Measurements from ENCODE around the gene CFAP97D2.
"Not testable (repeated sequence)": the region's sequence is repeated elsewhere in the genome, so short reads cannot be mapped to it uniquely, and the experiment has no call there.

CFAP97D2 gene

GRCh38 chr13:114179087-114179658, at the start of gene CFAP97D2:
Gene CFAP97D2, plus strand, starts transcription at chr13:114179257. Its CDS starts 74 bp downstream, at chr13:114179331.
- no peak for FAIRE-seq

GRCh38 chr13:114129649-114130062, 49.4 kb upstream of the CFAP97D2 start:
- FAIRE-seq: no peak

GRCh38 chr13:114130131-114130836, 48.8 kb upstream of the CFAP97D2 start:
- no peak for FAIRE-seq

GRCh38 chr13:114130837-114131582, 48.0 kb upstream of the CFAP97D2 start:
- FAIRE-seq: no peak

- no peak for FAIRE-seq
These were observed 47.3 kb upstream of the CFAP97D2 start for GRCh38 chr13:114131583-114132418.

GRCh38 chr13:114132419-114133121, 46.5 kb upstream of the CFAP97D2 start, which contains the start of gene RASA3:
Gene RASA3, minus strand, starts transcription at chr13:114132623. Its CDS starts 134 bp downstream, at chr13:114132489.
- FAIRE-seq: no peak

- not testable (repeated sequence) for FAIRE-seq
These were observed 45.9 kb upstream of the CFAP97D2 start for GRCh38 chr13:114133126-114133525.

- FAIRE-seq: not testable (repeated sequence)
These were observed 45.5 kb upstream of the CFAP97D2 start for GRCh38 chr13:114133552-114133951.

GRCh38 chr13:114134111-114134943, 44.7 kb upstream of the CFAP97D2 start:
- FAIRE-seq: no peak

- no peak for FAIRE-seq
These were observed 44.0 kb upstream of the CFAP97D2 start for GRCh38 chr13:114134944-114135610.

GRCh38 chr13:114135731-114136171, 43.3 kb upstream of the CFAP97D2 start:
- FAIRE-seq: no peak

- no peak for FAIRE-seq
These were observed 42.5 kb upstream of the CFAP97D2 start for GRCh38 chr13:114136576-114136975.

- no peak for FAIRE-seq
These were observed 38.7 kb upstream of the CFAP97D2 start for GRCh38 chr13:114140131-114140905.

- FAIRE-seq: no peak
These were observed 38.2 kb upstream of the CFAP97D2 start for GRCh38 chr13:114140906-114141250.

- no peak for FAIRE-seq
These were observed 37.6 kb upstream of the CFAP97D2 start for GRCh38 chr13:114141261-114141996.

- FAIRE-seq: no peak
These were observed 36.9 kb upstream of the CFAP97D2 start for GRCh38 chr13:114142137-114142550.

GRCh38 chr13:114142640-114143490, 36.2 kb upstream of the CFAP97D2 start:
- FAIRE-seq: no peak

All from A204.1 (cell line).